Liver (tissue), 9 donors: Measurements from ENCODE around the gene FAM107A. TPM values are rescaled to one million over a fixed set of nuclear protein-coding genes. Genes with fewer than 3 reads are reported as not detected.

Experiments used
- DNase-seq: peaks from one replicate; pipeline ENCODE4 v3.0.0-alpha.2; 2017; ENCODE audit warnings: low spot score
- H3K27ac ChIP-seq, 2 donors: one replicate each; pipeline ENCODE4 v1.7.0; 2013; ENCODE audit warnings: inconsistent platforms in 2 of 2, low read length in 2 of 2, control low read depth in 1 of 2, low read depth in 1 of 2, mild to moderate bottlenecking in 1 of 2
- H3K27me3 ChIP-seq, 4 donors: one replicate each; pipeline versions ENCODE4 v1.6.1 to v1.7.0; 2013; ENCODE audit warnings: low read length in 3 of 4, inconsistent platforms in 1 of 4, mild to moderate bottlenecking in 1 of 4, moderate library complexity in 1 of 4; ENCODE audit not compliant: control insufficient read depth in 4 of 4, insufficient read depth in 4 of 4
- H3K36me3 ChIP-seq, 4 donors: one replicate each; pipeline versions ENCODE4 v1.6.1 to v1.7.0; 2013; ENCODE audit warnings: low read length in 3 of 4, mild to moderate bottlenecking in 3 of 4, low read depth in 1 of 4, moderate library complexity in 1 of 4; ENCODE audit not compliant: control insufficient read depth in 4 of 4, insufficient read depth in 3 of 4
- H3K4me1 ChIP-seq, 4 donors: one replicate each; pipeline versions ENCODE4 v1.6.1 to v1.7.0; 2013; ENCODE audit warnings: low read length in 3 of 4, mild to moderate bottlenecking in 3 of 4, moderate library complexity in 1 of 4; ENCODE audit not compliant: control insufficient read depth in 4 of 4, insufficient read depth in 4 of 4
- H3K4me3 ChIP-seq, 3 donors: one replicate each; pipeline versions ENCODE4 v1.6.1 to v1.7.0; 2013; ENCODE audit warnings: low read length in 3 of 3, control low read depth in 1 of 3, low read depth in 1 of 3, mild to moderate bottlenecking in 1 of 3
- H3K9ac ChIP-seq, 2 donors: one replicate each; pipeline ENCODE4 v1.7.0; 2013; ENCODE audit warnings: low read length in 2 of 2, mild to moderate bottlenecking in 2 of 2, moderate library complexity in 2 of 2, control low read depth in 1 of 2, low read depth in 1 of 2
- H3K9me3 ChIP-seq, 4 donors: one replicate each; pipeline versions ENCODE4 v1.6.1 to v1.7.0; 2013; ENCODE audit warnings: low read length in 3 of 4; ENCODE audit not compliant: control insufficient read depth in 4 of 4
- ATF3 ChIP-seq: IDR thresholded peaks from 2 replicates; pipeline ENCODE4 v1.6.1; 2016; ENCODE audit warnings: antibody characterized with exemption
- CTCF ChIP-seq: fragments of 150-350 bp; IDR thresholded peaks from 2 replicates; pipeline ENCODE4 v1.5.1; 2017; ENCODE audit warnings: improper control_type of control experiment, low read depth, low read length; ENCODE audit not compliant: missing input control
- EGR1 ChIP-seq, 2 donors: IDR thresholded peaks; 2 replicates each; pipeline ENCODE4 v1.6.1; 2016 to 2018; ENCODE audit warnings: antibody characterized with exemption in 2 of 2, low read depth in 2 of 2
- FOXA1 ChIP-seq: IDR thresholded peaks from 2 replicates; pipeline ENCODE4 v1.6.1; 2016; ENCODE audit warnings: antibody characterized with exemption
- FOXA2 ChIP-seq: IDR thresholded peaks from 2 replicates; pipeline ENCODE4 v1.6.1; 2016; ENCODE audit warnings: antibody characterized with exemption
- GABPA ChIP-seq, 2 donors: IDR thresholded peaks in 1 of 2; conservative IDR thresholded peaks in 1 of 2; 2 replicates each; pipeline ENCODE4 v1.6.1; 2016; ENCODE audit warnings: antibody characterized with exemption in 2 of 2, mild to moderate bottlenecking in 1 of 2, moderate library complexity in 1 of 2
- HNF4A ChIP-seq, 2 donors: conservative IDR thresholded peaks; 2 replicates each; pipeline ENCODE4 v1.6.1; 2016; ENCODE audit warnings: antibody characterized with exemption in 2 of 2, mild to moderate bottlenecking in 2 of 2
- HNF4G ChIP-seq: IDR thresholded peaks from 2 replicates; pipeline ENCODE4 v1.6.1; 2016; ENCODE audit warnings: antibody characterized with exemption
- JUND ChIP-seq, 2 donors: IDR thresholded peaks; 2 replicates each; pipeline ENCODE4 v1.6.1; 2016; ENCODE audit warnings: antibody characterized with exemption in 2 of 2
- MAX ChIP-seq: IDR thresholded peaks from 2 replicates; pipeline ENCODE4 v1.6.1; 2016; ENCODE audit warnings: antibody characterized with exemption
- NR2F2 ChIP-seq: IDR thresholded peaks from 2 replicates; pipeline ENCODE4 v1.6.1; 2016; ENCODE audit warnings: antibody characterized with exemption
- RAD21 ChIP-seq, 2 donors: IDR thresholded peaks; 2 replicates each; pipeline ENCODE4 v1.6.1; 2016; ENCODE audit warnings: antibody characterized with exemption in 2 of 2, mild to moderate bottlenecking in 2 of 2
- REST ChIP-seq: IDR thresholded peaks from 2 replicates; pipeline ENCODE4 v1.6.1; 2016; ENCODE audit warnings: antibody characterized with exemption, mild to moderate bottlenecking
- RXRA ChIP-seq, 2 donors: IDR thresholded peaks; 2 replicates each; pipeline ENCODE4 v1.6.1; 2017 to 2018; ENCODE audit warnings: antibody characterized with exemption in 2 of 2, mild to moderate bottlenecking in 1 of 2
- SP1 ChIP-seq: IDR thresholded peaks from 2 replicates; pipeline ENCODE4 v1.6.1; 2018; ENCODE audit warnings: antibody characterized with exemption, mild to moderate bottlenecking
- TAF1 ChIP-seq: conservative IDR thresholded peaks from 2 replicates; pipeline ENCODE4 v1.6.1; 2016; ENCODE audit warnings: antibody characterized with exemption, mild to moderate bottlenecking
- YY1 ChIP-seq: IDR thresholded peaks from 2 replicates; pipeline ENCODE4 v1.6.1; 2016; ENCODE audit warnings: antibody characterized with exemption, mild to moderate bottlenecking
- WGBS: extraction: QIAGEN DNeasy Blood & Tissue Kit; methylation state at CpG from one replicate; pipeline ENCODE4 v1.1.7; 2013; 5-methylcytosine and 5-hydroxymethylcytosine counted together
- polyA plus RNA-seq, 2 donors: library from polyadenylated mRNA; stranded (reverse) in 1 of 2; unstranded in 1 of 2; fragments of 200-250 nt in 1 of 2; fragments of >200 nt in 1 of 2; fragmentation: Nextera tagmentation in 1 of 2; extraction: Ambion mirVana in 1 of 2; gene quantifications; one replicate each; pipeline versions ENCODE4 v1.2.1 to v1.2.3, GENCODE V29; 2013 to 2015
- total RNA-seq, 2 donors: library from RNA; depleted of rRNA; stranded (reverse); fragments of >200 nt; gene quantifications; one replicate each; pipeline ENCODE4 v1.2.3, GENCODE V29; 2014
- donor health status: healthy.
- donor health status: healthy.
- donor health status: healthy.
- donor health status: healthy.
- donor health status: healthy.

FAM107A gene
- total and polyA plus RNA-seq, 4 donors: 0.05 to 4.7 (median 1.4) TPM

- no peaks in the 10 kb centered on the region for H3K36me3 ChIP-seq
These were observed 13.1 kb downstream of the FAM107A start for GRCh38 chr3:58564054-58564453.

GRCh38 chr3:58563386-58564035 lies 13.7 kb downstream of the FAM107A start:
- no peaks in the 10 kb centered on the region for H3K4me1 ChIP-seq
- H3K9ac ChIP-seq: no peak overlapping the region
- H3K27ac ChIP-seq: no peak overlapping the region
- no peak overlapping the region for H3K4me3 ChIP-seq
- H3K9me3 ChIP-seq: no peaks in the 10 kb centered on the region
- no peaks in the 10 kb centered on the region for H3K36me3 ChIP-seq
- 85% methylated on average over 6 of the region's 6 CpGs for WGBS
- DNase-seq: no peak
- H3K27me3 ChIP-seq: no peaks in the 10 kb centered on the region
- TF ChIP-seq FOXA2 (no peak), HNF4G (no peak), YY1 (no peak), TAF1 (no peak), RAD21 (IDR thresholded peaks at IDR 0.05) (no peak), MAX (no peak)

More at GRCh38 chr3:58564054-58564453, 13.1 kb downstream of the FAM107A start:
- DNase-seq: no peak
- H3K9me3 ChIP-seq: no peaks in the 10 kb centered on the region
- H3K4me1 ChIP-seq: peaks cover 0 to 3% (median 0%) of the 10 kb centered on the region in 4 donors
- TF ChIP-seq GABPA (IDR thresholded peaks at IDR 0.05 in 1 of 2, conservative IDR thresholded peaks at IDR 0.05 in 1 of 2): no peak
- no peak for TF ChIP-seq TAF1
- no peak for TF ChIP-seq MAX
- TF ChIP-seq HNF4G: no peak
- no peak for TF ChIP-seq JUND (IDR thresholded peaks at IDR 0.05)
- no peak for TF ChIP-seq REST
- H3K4me3 ChIP-seq: no peak overlapping the region
- WGBS: 95% methylated on average over 1 of the region's 1 CpG
- no peak overlapping the region for H3K9ac ChIP-seq
- H3K27me3 ChIP-seq: no peaks in the 10 kb centered on the region
- H3K27ac ChIP-seq: no peak overlapping the region

GRCh38 chr3:58562498-58562897 lies 14.7 kb downstream of the FAM107A start:
- Histone ChIP-seq H3K27ac (no peak overlapping the region), H3K36me3 (no peaks in the 10 kb centered on the region), H3K9me3 (no peaks in the 10 kb centered on the region), H3K4me3 (no peak overlapping the region), H3K4me1 (no peaks in the 10 kb centered on the region), H3K27me3 (no peaks in the 10 kb centered on the region), H3K9ac (no peak overlapping the region)
- no peak for DNase-seq
- WGBS: 95% methylated on average over 4 of the region's 4 CpGs
- TF ChIP-seq CTCF (no peak), FOXA1 (no peak), SP1 (no peak), NR2F2 (no peak), RAD21 (IDR thresholded peaks at IDR 0.05) (no peak), EGR1 (IDR thresholded peaks at IDR 0.05; ENCODE audit: low read depth in 2 of 2) (no peak), RXRA (IDR thresholded peaks at IDR 0.05) (no peak), FOXA2 (no peak), GABPA (IDR thresholded peaks at IDR 0.05 in 1 of 2, conservative IDR thresholded peaks at IDR 0.05 in 1 of 2) (no peak), HNF4A (conservative IDR thresholded peaks at IDR 0.05) (no peak), HNF4G (no peak), REST (no peak), ATF3 (no peak), JUND (IDR thresholded peaks at IDR 0.05) (no peak)
